ENCODE measurements around the gene LCP1. TPM values are rescaled to one million over a fixed set of nuclear protein-coding genes. Genes with fewer than 3 reads are reported as not detected.

The LCP1 gene
- total RNA-seq, 8 experiments from 2014 or later = 0.27 to 0.64 (median 0.35) TPM; not detected in 1

- no peak for ATAC-seq (replicated peaks in 6 of 8)
- in situ Hi-C loops (cut with MboI; ENCODE audit: low pct_unique_long_range_greater_than_20kb in 2 of 9, low sequenced_read_pairs in 9 of 9, unreplicated experiment in 9 of 9) = no loop called here
- no peaks in the 10 kb centered on the region for H3K4me1 ChIP-seq (replicated peaks in 1 of 2)
- no peak overlapping the region for H3K4me3 ChIP-seq
- no peak overlapping the region for H3K27ac ChIP-seq
- 0 to 100% (median 88%) methylated on average over 1 to 3 of the region's 3 CpGs for WGBS, 10 experiments
Measured at GRCh38 chr13:46198696-46199193, 16.8 kb upstream of the LCP1 start.

DNA sequence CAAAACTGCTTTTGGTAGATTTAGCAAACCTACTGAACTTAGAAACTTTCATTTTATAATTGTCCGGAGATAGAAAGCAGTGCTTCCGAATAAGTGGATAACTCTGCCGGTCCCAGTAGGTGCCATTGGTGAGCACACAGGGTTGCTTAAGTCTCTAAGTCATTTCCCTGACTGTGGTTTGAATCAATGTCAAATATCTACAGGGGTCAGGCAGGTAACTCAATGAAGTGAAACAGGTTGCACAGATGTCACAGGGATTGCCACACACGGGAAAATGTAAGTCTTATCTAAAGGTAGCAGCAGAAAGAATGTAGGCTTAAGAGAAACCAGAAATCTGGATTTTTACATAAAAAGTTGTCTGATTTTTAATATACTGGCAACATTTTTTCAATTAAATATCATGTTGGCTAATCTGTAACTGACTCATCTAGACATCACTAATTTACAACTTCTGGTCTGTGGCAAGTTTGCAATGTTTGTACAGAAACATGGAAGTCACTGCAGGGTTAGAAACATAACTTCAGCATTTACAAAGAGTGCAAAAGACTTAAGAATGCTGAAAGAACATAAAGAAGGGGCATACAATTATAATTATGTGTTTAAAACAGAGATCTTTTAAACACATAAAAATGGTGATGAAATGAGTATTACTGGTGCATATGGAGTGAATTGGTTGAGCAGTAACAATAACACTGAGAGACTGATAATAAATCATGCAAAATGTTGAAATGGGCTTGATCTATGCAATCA is 15.5 kb upstream of the LCP1 start:
- Histone ChIP-seq H3K27ac (no peak overlapping the region), H3K4me1 (replicated peaks in 1 of 2) (no peaks in the 10 kb centered on the region), H3K4me3 (no peak overlapping the region)
- in situ Hi-C loops (cut with MboI; ENCODE audit: low pct_unique_long_range_greater_than_20kb in 2 of 9, low sequenced_read_pairs in 9 of 9, unreplicated experiment in 9 of 9) = no loop called here
- 0 to 100% (median 60%) methylated on average over 1 to 4 of the region's 4 CpGs; no CpG with 5 or more reads in 1 of the 10 experiments for WGBS, 10 experiments
- ATAC-seq (replicated peaks in 6 of 8) = no peak

DNA sequence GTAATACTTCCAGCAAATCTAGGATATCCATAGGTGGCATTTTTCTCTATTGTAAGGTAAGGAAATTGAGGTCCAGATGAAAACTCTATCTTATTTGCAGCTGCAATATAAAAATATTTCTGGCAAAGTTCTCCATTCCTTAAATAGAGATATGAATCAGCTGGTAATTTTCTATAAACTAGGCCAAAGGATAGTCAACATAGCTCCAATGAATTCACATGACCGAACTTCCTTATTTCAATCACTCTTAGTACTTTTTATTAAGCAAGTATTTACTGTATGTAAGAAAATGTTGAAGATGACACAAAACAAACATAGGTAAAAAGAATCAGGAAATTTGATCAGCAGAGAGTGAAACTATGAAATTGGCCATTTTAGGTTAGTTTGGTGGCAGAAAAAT is 13.0 kb upstream of the LCP1 start:
- ATAC-seq (replicated peaks in 6 of 8) = no peak
- 50 to 100% (median 94%) methylated on average over 1 of the region's 1 CpG; no CpG with 5 or more reads in 4 of the 10 experiments for WGBS, 10 experiments
- in situ Hi-C loops (cut with MboI; ENCODE audit: low pct_unique_long_range_greater_than_20kb in 2 of 9, low sequenced_read_pairs in 9 of 9, unreplicated experiment in 9 of 9) = no loop called here

GRCh38 chr13:46192412-46192811 is 10.4 kb upstream of the LCP1 start:
- 0 to 81% (median 6%) methylated on average over 1 of the region's 1 CpG; no CpG with 5 or more reads in 2 of the 10 experiments for WGBS, 10 experiments
- H3K4me3 ChIP-seq = no peak overlapping the region
- H3K27ac ChIP-seq = no peak overlapping the region
- no peak for ATAC-seq (replicated peaks in 6 of 8)
- in situ Hi-C loops (cut with MboI; ENCODE audit: low pct_unique_long_range_greater_than_20kb in 2 of 9, low sequenced_read_pairs in 9 of 9, unreplicated experiment in 9 of 9) = no loop called here
- H3K4me1 ChIP-seq (replicated peaks in 1 of 2) = no peaks in the 10 kb centered on the region

More for the DNA sequence above, 13.0 kb upstream of the LCP1 start:
- Histone ChIP-seq H3K27ac (no peak overlapping the region), H3K4me3 (no peak overlapping the region), H3K4me1 (replicated peaks in 1 of 2) (no peaks in the 10 kb centered on the region)

GRCh38 chr13:46185634-46186033 is 3.7 kb upstream of the LCP1 start:
- H3K27ac ChIP-seq = no peak overlapping the region
- no peak for ATAC-seq (replicated peaks in 6 of 8)
- no peak overlapping the region for H3K4me3 ChIP-seq
- 36 to 100% (median 92%) methylated on average over 1 to 4 of the region's 4 CpGs for WGBS, 10 experiments
- in situ Hi-C loops (cut with MboI; ENCODE audit: low pct_unique_long_range_greater_than_20kb in 2 of 9, low sequenced_read_pairs in 9 of 9, unreplicated experiment in 9 of 9) = no loop called here
- H3K4me1 ChIP-seq (replicated peaks in 1 of 2) = no peaks in the 10 kb centered on the region

DNA sequence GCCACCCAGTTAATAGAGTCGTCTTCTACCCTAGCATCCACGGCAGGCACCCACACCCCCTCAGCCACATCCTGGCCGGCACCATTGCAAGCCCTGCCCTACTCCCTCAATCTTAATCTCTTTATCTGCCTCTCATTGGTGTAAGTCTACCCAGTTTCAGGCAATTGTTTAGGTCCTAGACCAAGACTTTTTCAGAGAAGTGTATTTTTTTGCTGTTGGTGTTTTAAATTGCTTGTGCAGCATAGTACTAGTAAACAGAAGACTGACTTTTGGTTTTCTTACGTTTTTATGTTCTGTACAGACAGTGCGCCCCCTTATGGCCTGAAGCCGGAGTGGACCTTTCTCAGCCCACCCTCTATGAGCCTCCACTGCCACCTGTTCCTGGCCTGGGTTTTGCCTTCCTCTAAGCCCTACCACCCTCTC is 2.3 kb upstream of the LCP1 start:
- Histone ChIP-seq H3K4me1 (replicated peaks in 1 of 2) (no peaks in the 10 kb centered on the region), H3K4me3 (no peak overlapping the region), H3K27ac (no peak overlapping the region)
- ATAC-seq (replicated peaks in 6 of 8) = peak in 2 of 8 experiments; percentile 31 to 64
- 0 to 58% (median 45%) methylated on average over 2 to 5 of the region's 6 CpGs; no CpG with 5 or more reads in 5 of the 10 experiments for WGBS, 10 experiments
- in situ Hi-C loops (cut with MboI; ENCODE audit: low pct_unique_long_range_greater_than_20kb in 2 of 9, low sequenced_read_pairs in 9 of 9, unreplicated experiment in 9 of 9) = no loop called here

GRCh38 chr13:46183018-46183946 is 1.3 kb upstream of the LCP1 start:
- 21 to 95% (median 88%) methylated on average over 2 to 12 of the region's 15 CpGs; no CpG with 5 or more reads in 2 of the 10 experiments for WGBS, 10 experiments
- no peak overlapping the region for H3K27ac ChIP-seq
- in situ Hi-C loops (cut with MboI; ENCODE audit: low pct_unique_long_range_greater_than_20kb in 2 of 9, low sequenced_read_pairs in 9 of 9, unreplicated experiment in 9 of 9) = no loop called here
- H3K4me3 ChIP-seq = no peak overlapping the region
- no peak for ATAC-seq (replicated peaks in 6 of 8)
- H3K4me1 ChIP-seq (replicated peaks in 1 of 2) = no peaks in the 10 kb centered on the region

- no peak overlapping the region for H3K4me3 ChIP-seq
- no peak overlapping the region for H3K27ac ChIP-seq
- no peak for ATAC-seq (replicated peaks in 6 of 8)
- in situ Hi-C loops (cut with MboI; ENCODE audit: low pct_unique_long_range_greater_than_20kb in 2 of 9, low sequenced_read_pairs in 9 of 9, unreplicated experiment in 9 of 9) = no loop called here
- no peaks in the 10 kb centered on the region for H3K4me1 ChIP-seq (replicated peaks in 1 of 2)
- WGBS, 10 experiments = 83 to 100% (median 92%) methylated on average over 1 to 2 of the region's 2 CpGs; no CpG with 5 or more reads in 2 of the 10 experiments
Measured at GRCh38 chr13:46182491-46182877, 507 bp upstream of the LCP1 start.

DNA sequence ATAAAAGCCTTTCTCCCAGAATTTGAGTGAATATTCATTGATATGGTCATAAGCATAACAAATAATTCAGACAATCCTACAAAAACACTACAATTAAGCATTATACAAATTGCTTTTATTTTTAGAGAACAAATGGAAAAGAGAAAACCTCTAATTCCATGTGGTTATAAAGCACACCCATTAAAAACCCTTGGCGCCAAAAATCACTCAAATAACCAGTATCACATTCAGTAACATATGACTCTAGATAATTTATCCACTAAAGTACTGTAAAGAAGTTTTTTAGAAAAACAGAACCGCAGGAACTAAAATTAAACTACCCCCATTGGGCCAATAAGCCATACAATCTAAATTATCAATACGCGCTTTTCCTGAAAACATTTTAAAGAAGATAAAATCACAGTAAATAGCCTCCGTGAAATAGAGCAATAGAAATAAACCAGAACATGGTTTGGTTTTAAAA is 569 bp downstream of the LCP1 start:
- H3K4me3 ChIP-seq = no peak overlapping the region
- 83 to 100% (median 97%) methylated on average over 1 to 5 of the region's 5 CpGs for WGBS, 10 experiments
- H3K27ac ChIP-seq = no peak overlapping the region
- in situ Hi-C loops (cut with MboI; ENCODE audit: low pct_unique_long_range_greater_than_20kb in 2 of 9, low sequenced_read_pairs in 9 of 9, unreplicated experiment in 9 of 9) = no loop called here
- no peak for ATAC-seq (replicated peaks in 6 of 8)
- no peaks in the 10 kb centered on the region for H3K4me1 ChIP-seq (replicated peaks in 1 of 2)

DNA sequence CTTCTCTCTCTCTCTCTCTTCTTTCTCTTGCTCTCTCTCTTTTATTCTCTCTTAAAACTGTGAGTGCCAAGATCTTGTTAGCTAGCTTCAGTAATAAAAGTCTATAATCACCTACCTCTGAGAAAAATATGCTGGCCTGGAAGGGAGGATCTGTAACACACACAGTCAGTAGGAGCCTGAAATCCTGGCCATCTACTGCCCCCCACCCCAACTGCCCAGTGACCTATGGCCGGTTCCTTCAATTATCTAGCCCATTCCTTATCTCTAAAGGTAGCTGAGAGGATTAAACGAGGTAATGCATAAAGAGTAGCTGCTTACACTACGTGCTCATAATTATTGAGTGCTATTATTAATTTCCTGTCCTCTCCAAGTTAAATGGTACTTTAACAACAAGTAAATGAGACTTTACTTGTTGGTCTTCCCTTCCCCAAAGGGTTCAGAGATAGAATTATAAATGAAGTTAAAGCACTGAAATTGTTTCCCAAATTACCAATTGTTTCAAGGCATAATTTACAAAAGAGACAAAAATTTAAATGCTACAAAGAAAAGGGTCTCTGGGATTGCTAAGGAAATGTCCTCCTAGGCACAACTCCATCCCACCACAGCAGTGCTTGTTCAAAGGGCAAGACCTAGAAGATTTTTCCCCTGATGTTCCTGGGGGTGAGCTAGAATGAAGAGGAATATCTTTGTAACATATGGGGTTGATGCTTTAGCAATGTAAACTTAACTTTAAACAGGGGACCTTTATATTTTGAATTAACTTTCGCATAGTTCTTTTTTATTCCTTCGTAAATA is 1.8 kb downstream of the LCP1 start:
- in situ Hi-C loops (cut with MboI; ENCODE audit: low pct_unique_long_range_greater_than_20kb in 2 of 9, low sequenced_read_pairs in 9 of 9, unreplicated experiment in 9 of 9) = no loop called here
- ATAC-seq (replicated peaks in 6 of 8) = no peak
- Histone ChIP-seq H3K4me3 (no peak overlapping the region), H3K4me1 (replicated peaks in 1 of 2) (no peaks in the 10 kb centered on the region), H3K27ac (no peak overlapping the region)
- WGBS, 10 experiments = 49 to 100% (median 89%) methylated on average over 1 to 5 of the region's 5 CpGs

DNA sequence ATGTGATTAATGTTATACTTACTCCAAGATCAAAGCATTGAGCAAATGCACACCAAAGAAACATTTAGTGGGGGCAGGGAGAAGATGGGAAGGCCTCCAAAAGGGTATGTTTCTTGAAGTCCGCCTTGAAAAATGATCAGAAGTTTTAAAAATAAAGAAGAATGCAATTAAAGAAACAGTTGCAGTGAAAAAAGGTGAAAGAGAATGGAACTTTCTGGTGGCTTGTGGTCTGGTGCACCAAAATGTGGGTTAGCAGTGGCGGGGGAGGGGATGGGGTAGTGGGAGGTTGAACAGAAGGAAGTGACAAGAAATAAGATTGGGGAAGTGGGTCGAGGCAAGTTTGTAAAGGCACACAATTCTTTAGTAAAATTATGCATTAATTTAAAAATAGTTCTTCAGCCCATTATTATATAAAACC is 2.5 kb downstream of the LCP1 start:
- WGBS, 10 experiments = 32 to 100% (median 75%) methylated on average over 1 to 3 of the region's 3 CpGs; no CpG with 5 or more reads in 1 of the 10 experiments
- Histone ChIP-seq H3K27ac (no peak overlapping the region), H3K4me3 (no peak overlapping the region), H3K4me1 (replicated peaks in 1 of 2) (no peaks in the 10 kb centered on the region)
- in situ Hi-C loops (cut with MboI; ENCODE audit: low pct_unique_long_range_greater_than_20kb in 2 of 9, low sequenced_read_pairs in 9 of 9, unreplicated experiment in 9 of 9) = no loop called here
- no peak for ATAC-seq (replicated peaks in 6 of 8)

GRCh38 chr13:46178821-46179220 is 3.2 kb downstream of the LCP1 start:
- no peaks in the 10 kb centered on the region for H3K4me1 ChIP-seq (replicated peaks in 1 of 2)
- no peak overlapping the region for H3K4me3 ChIP-seq
- in situ Hi-C loops (cut with MboI; ENCODE audit: low pct_unique_long_range_greater_than_20kb in 2 of 9, low sequenced_read_pairs in 9 of 9, unreplicated experiment in 9 of 9) = no loop called here
- H3K27ac ChIP-seq = no peak overlapping the region
- no peak for ATAC-seq (replicated peaks in 6 of 8)
